Sigmoid colon (tissue), 7 donors: ENCODE results near the gene CFAP53. TPM values are rescaled to one million over a fixed set of nuclear protein-coding genes. Genes with fewer than 3 reads are reported as not detected.

Source experiments
- DNase-seq: peaks from one replicate; pipeline ENCODE4 v3.0.0-alpha.2; 2019
- H3K27ac ChIP-seq, 4 donors: fragments of 200-600 bp; sonication (generic); one replicate each; pipeline ENCODE4 v1.5.1; 2016 to 2019; ENCODE audit warnings: mild to moderate bottlenecking in 1 of 4
- H3K27me3 ChIP-seq, 3 donors: fragments of 200-600 bp; sonication (generic); one replicate each; pipeline ENCODE4 v1.5.1; 2019; ENCODE audit warnings: mild to moderate bottlenecking in 1 of 3
- H3K36me3 ChIP-seq, 4 donors: fragments of 200-600 bp; sonication (generic); one replicate each; pipeline ENCODE4 v1.5.1; 2016 to 2019
- H3K4me1 ChIP-seq, 4 donors: fragments of 200-600 bp; sonication (generic); one replicate each; pipeline ENCODE4 v1.5.1; 2017 to 2019
- H3K4me3 ChIP-seq, 4 donors: fragments of 200-600 bp; sonication (generic); one replicate each; pipeline ENCODE4 v1.5.1; 2017 to 2019; ENCODE audit warnings: mild to moderate bottlenecking in 2 of 4, moderate library complexity in 1 of 4
- H3K9me3 ChIP-seq, 4 donors: fragments of 200-600 bp in 3 of 4; sonication (generic) in 3 of 4; one replicate each; pipeline versions ENCODE4 v1.5.1 to v1.6.1; 2013 to 2019
- EP300 ChIP-seq, 4 donors: sonication (generic); formaldehyde crosslinking; IDR thresholded peaks; one replicate each; pipeline ENCODE4 v1.6.1; 2017; ENCODE audit warnings: antibody characterized with exemption in 4 of 4
- POLR2A ChIP-seq, 2 donors: fragments of 450-650 bp; IDR thresholded peaks; one replicate each; pipeline ENCODE4 v1.6.1; 2016; ENCODE audit warnings: antibody characterized with exemption in 2 of 2, mild to moderate bottlenecking in 2 of 2, moderate library complexity in 2 of 2
- POLR2AphosphoS5 ChIP-seq, 4 donors: sonication (generic); formaldehyde crosslinking; IDR thresholded peaks; one replicate each; pipeline ENCODE4 v1.6.1; 2017; ENCODE audit warnings: antibody characterized with exemption in 4 of 4
- WGBS, 2 donors: extraction: QIAGEN DNeasy Blood & Tissue Kit; methylation state at CpG; one replicate each; pipeline ENCODE4 v1.1.7; 2013; 5-methylcytosine and 5-hydroxymethylcytosine counted together
- intact Hi-C: fragments of 100-400 bp; cut with DNase I; formaldehyde crosslinking; loops from one replicate; pipeline ENCODE4 v1.15.1; 2023
- polyA plus RNA-seq, 3 donors: library from polyadenylated mRNA; stranded (reverse); fragments of 200-250 nt; gene quantifications; one replicate each; pipeline ENCODE4 v1.2.3, GENCODE V29; 2013
- total RNA-seq, 4 donors: library from RNA; depleted of rRNA; stranded (reverse); fragments of >200 nt; gene quantifications; one replicate each; pipeline ENCODE4 v1.1.0, GENCODE V29; 2016
- TF ChIP-seq, protein P1 (sequence below), 4 experiments: fragments of 450-650 bp in 3 of 4; fragments of 200-600 bp in 1 of 4; IDR thresholded peaks; one replicate each; pipeline ENCODE4 v1.5.1; 2016 to 2019; ENCODE audit warnings: antibody characterized with exemption in 4 of 4, mild to moderate bottlenecking in 3 of 4, moderate library complexity in 2 of 4
- donor health status: healthy with polysubstance abuse.
- donor health status: Bipolar disorder and iron deficiency.
- donor health status: healthy.

Gene CFAP53
- total and polyA plus RNA-seq, 7 donors = 0.23 to 0.46 (median 0.27) TPM; not detected in 4

DNA sequence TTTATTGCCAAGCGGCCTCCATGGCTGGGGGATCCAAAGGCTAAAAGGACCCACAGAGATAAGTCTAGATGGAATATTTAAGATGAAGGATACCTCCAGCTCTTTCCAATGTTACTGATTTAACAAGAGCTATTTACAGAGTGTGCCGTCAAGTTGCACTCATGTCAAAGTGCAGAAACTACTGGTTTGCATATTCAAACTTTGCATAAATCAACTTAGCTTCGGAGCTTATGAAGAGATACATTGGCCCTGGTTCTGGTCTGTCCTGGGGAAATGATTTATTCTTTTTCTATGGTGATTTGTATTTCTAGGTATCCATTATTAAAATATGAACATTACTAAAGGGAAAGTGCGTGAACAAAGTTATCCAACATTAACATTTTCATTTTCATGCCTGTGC is 57.0 kb downstream of the CFAP53 start:
- DNase-seq = no peak
- H3K36me3 ChIP-seq = no peaks in the 10 kb centered on the region
- H3K27me3 ChIP-seq = peaks cover 0 to 19% (median 2%) of the 10 kb centered on the region in 3 donors
- WGBS, 2 donors = 88 to 93% methylated on average over 4 of the region's 4 CpGs
- intact Hi-C loops = no loop called here
- no peak overlapping the region for H3K27ac ChIP-seq
- no peak overlapping the region for H3K4me3 ChIP-seq
- TF ChIP-seq EP300 (IDR thresholded peaks at IDR 0.05) (no peak), POLR2AphosphoS5 (IDR thresholded peaks at IDR 0.05) (no peak)
- no peaks in the 10 kb centered on the region for H3K9me3 ChIP-seq
- H3K4me1 ChIP-seq = peaks cover 0 to 2% (median 0%) of the 10 kb centered on the region in 4 donors

DNA sequence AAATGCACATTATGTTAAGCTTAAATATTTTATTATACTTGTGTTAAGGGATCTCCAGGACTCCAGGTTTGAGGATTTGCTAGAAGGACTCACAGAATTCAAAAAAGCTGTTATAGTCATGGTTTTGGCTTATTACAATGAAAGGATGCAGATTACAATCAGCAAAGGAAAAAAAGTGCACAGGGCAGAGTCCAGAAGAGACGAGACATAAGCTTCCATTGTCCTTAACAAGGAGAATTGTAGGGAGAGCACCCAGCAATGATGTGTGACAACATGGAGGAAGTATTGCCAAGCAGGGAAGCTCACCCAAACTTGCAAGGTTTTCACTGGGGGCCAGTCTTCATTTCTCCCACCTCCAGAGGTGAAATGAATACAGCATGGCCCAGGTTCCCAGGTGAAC is 58.6 kb downstream of the CFAP53 start:
- H3K4me3 ChIP-seq = no peak overlapping the region
- DNase-seq = no peak
- H3K4me1 ChIP-seq = no peaks in the 10 kb centered on the region
- WGBS, 2 donors = 11 to 29% methylated on average over 1 of the region's 1 CpG
- no peaks in the 10 kb centered on the region for H3K9me3 ChIP-seq
- intact Hi-C loops = no loop called here
- H3K36me3 ChIP-seq = no peaks in the 10 kb centered on the region
- H3K27ac ChIP-seq = no peak overlapping the region
- TF ChIP-seq EP300 (IDR thresholded peaks at IDR 0.05) = no peak
- no peak for TF ChIP-seq POLR2AphosphoS5 (IDR thresholded peaks at IDR 0.05)
- TF ChIP-seq, protein P1, sequence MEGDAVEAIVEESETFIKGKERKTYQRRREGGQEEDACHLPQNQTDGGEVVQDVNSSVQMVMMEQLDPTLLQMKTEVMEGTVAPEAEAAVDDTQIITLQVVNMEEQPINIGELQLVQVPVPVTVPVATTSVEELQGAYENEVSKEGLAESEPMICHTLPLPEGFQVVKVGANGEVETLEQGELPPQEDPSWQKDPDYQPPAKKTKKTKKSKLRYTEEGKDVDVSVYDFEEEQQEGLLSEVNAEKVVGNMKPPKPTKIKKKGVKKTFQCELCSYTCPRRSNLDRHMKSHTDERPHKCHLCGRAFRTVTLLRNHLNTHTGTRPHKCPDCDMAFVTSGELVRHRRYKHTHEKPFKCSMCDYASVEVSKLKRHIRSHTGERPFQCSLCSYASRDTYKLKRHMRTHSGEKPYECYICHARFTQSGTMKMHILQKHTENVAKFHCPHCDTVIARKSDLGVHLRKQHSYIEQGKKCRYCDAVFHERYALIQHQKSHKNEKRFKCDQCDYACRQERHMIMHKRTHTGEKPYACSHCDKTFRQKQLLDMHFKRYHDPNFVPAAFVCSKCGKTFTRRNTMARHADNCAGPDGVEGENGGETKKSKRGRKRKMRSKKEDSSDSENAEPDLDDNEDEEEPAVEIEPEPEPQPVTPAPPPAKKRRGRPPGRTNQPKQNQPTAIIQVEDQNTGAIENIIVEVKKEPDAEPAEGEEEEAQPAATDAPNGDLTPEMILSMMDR (IDR thresholded peaks at IDR 0.05) = no peak
- TF ChIP-seq POLR2A (IDR thresholded peaks at IDR 0.05) = no peak
- peaks cover 0 to 22% (median 3%) of the 10 kb centered on the region in 3 donors for H3K27me3 ChIP-seq

DNA sequence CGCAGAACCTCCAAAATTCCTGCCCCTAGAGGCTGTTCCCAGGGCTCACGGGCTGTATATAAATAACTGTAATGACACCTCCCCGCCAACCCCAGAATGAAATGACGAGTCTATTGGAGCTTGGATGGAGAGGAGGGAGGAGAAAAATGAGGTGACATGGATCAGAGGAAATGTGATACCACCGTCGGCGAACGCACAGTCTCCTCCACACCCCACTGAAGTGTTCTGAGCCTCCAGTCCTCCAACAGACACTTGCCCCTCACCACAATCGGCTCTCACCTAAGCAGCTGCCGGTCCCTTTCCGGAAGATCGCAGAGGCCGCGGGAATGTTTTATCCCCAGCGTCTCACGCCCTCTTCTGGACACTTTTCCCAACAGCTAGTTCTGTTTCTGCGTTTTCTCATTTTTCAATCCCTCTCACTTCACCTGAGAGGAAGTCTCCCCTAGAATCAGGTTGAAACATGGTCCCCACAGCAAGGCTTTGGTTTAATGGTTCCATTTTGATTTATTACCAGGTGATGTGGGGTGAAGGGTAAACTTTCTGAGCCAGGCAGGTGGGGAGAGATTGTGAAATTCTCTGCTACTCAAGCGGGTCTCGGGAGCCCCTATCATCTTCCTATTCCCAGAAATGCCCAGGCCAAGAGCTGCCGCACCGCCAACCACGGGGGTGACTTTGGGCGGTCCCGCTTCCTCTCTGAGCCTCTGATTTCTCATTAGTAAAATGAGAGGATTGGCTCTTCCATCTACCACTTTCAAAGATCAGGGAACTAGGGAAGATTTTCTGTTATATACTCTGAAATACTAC is 62.3 kb downstream of the CFAP53 start:
- 27 to 29% methylated on average over 24 of the region's 24 CpGs for WGBS, 2 donors
- no peaks in the 10 kb centered on the region for H3K36me3 ChIP-seq
- no peak for DNase-seq
- TF ChIP-seq, protein P1 (IDR thresholded peaks at IDR 0.05) = peak in 3 of 4 experiments; percentile 19 to 53 (median 38)
- TF ChIP-seq EP300 (IDR thresholded peaks at IDR 0.05) = no peak
- intact Hi-C loops = loop anchor here (2.0 kb wide), 1 partner anchor 259 kb away; no protein-coding TSS in a partner anchor
- H3K4me1 ChIP-seq = no peaks in the 10 kb centered on the region
- H3K27me3 ChIP-seq = peaks cover 0 to 31% (median 3%) of the 10 kb centered on the region in 3 donors
- no peak overlapping the region for H3K27ac ChIP-seq
- H3K4me3 ChIP-seq = no peak overlapping the region
- no peaks in the 10 kb centered on the region for H3K9me3 ChIP-seq

GRCh38 chr18:50201476-50202018 is 64.7 kb downstream of the CFAP53 start:
- no peak overlapping the region for H3K4me3 ChIP-seq
- H3K27ac ChIP-seq = no peak overlapping the region
- H3K27me3 ChIP-seq = peaks cover 4 to 48% (median 15%) of the 10 kb centered on the region in 3 donors
- no peak for DNase-seq
- no peaks in the 10 kb centered on the region for H3K9me3 ChIP-seq
- no peaks in the 10 kb centered on the region for H3K36me3 ChIP-seq
- H3K4me1 ChIP-seq = no peaks in the 10 kb centered on the region
- TF ChIP-seq EP300 (IDR thresholded peaks at IDR 0.05) (no peak), POLR2AphosphoS5 (IDR thresholded peaks at IDR 0.05) (no peak), POLR2A (IDR thresholded peaks at IDR 0.05) (no peak)
- TF ChIP-seq, protein P1 (IDR thresholded peaks at IDR 0.05) = no peak
- 69 to 83% methylated on average over 1 of the region's 1 CpG for WGBS, 2 donors
- intact Hi-C loops = no loop called here

GRCh38 chr18:50199921-50200320 is 66.4 kb downstream of the CFAP53 start:
- WGBS, 2 donors = 43 to 97% methylated on average over 1 of the region's 1 CpG
- intact Hi-C loops = no loop called here
- Histone ChIP-seq H3K36me3 (no peaks in the 10 kb centered on the region), H3K4me3 (no peak overlapping the region), H3K4me1 (peaks cover 0 to 7% (median 5%) of the 10 kb centered on the region in 4 donors), H3K9me3 (no peaks in the 10 kb centered on the region), H3K27ac (no peak overlapping the region), H3K27me3 (peaks cover 9 to 56% (median 32%) of the 10 kb centered on the region in 3 donors)
- no peak for DNase-seq
- TF ChIP-seq POLR2A (IDR thresholded peaks at IDR 0.05) (no peak), EP300 (IDR thresholded peaks at IDR 0.05) (no peak), POLR2AphosphoS5 (IDR thresholded peaks at IDR 0.05) (no peak)
- TF ChIP-seq, protein P1 (IDR thresholded peaks at IDR 0.05) = no peak
